CD4-positive, alpha-beta T cell treated with Interleukin-6 at 100 ng/mL for 8 hours (primary cell): ENCODE measurements around the gene TRAPPC2L.
"Not testable (repeated sequence)": the region's sequence is repeated elsewhere in the genome, so short reads cannot be mapped to it uniquely, and the experiment has no call there.

Experiments
- DNase-seq: peaks from one replicate; pipeline ENCODE4 v3.0.0-alpha.2; 2020; ENCODE audit warnings: mixed read lengths, low spot score

Gene TRAPPC2L

DNA sequence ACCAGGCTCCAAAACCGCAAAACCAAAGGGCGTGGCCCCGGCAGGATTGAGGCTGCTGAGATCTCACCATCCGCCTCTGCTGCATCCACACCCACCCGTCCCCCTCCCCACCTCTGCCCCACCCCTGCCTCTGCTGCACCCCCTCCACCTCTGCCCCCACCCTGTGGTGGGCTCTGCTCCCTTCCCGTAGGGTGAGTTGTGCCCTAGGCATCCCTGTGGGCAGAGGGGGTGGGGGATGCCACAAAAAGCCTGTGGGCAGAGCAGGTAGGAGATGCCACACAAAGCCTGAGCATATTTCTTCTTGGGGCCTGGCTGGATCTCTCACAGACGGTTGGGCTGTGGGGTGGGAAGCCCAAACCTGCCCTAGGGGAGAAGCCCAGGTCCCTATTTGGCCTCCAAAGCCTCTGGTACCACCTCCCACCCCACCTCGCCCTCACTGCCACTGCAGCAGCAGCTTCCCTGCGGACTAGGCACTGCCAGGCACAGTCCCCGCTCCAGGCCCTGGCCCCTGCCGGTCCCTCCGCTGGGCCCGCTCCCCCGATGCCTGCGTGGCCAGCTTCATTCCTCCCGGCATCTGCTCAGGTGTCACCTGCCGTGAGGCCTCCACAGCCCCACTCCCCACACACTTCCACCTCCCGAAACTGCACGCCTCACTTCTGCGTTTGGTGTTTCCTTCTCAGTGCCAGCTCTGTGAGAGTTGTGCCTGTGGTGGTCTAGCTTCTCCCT is 20.8 kb downstream of the TRAPPC2L start:
- DNase-seq: no peak

DNA sequence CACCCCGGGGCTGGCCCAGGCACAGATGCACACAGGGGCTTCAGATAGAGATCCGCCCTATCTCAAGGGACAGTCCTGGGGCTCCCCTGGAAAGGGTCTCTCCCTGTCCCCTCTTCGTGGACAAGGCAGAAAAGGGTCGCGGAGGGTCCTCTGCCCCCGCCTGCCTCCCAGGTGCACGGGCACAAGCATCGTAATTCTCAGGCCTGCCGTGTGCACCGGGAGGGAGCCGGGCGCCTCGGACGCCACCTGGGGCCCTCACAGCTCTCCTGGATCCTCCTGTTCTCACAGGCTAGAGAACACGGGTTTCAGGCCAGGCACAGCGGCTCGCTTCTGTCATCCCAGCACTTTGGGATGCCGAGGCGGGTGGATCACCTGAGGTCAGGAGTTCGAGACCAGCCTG is 21.4 kb downstream of the TRAPPC2L start:
- DNase-seq: no peak

DNA sequence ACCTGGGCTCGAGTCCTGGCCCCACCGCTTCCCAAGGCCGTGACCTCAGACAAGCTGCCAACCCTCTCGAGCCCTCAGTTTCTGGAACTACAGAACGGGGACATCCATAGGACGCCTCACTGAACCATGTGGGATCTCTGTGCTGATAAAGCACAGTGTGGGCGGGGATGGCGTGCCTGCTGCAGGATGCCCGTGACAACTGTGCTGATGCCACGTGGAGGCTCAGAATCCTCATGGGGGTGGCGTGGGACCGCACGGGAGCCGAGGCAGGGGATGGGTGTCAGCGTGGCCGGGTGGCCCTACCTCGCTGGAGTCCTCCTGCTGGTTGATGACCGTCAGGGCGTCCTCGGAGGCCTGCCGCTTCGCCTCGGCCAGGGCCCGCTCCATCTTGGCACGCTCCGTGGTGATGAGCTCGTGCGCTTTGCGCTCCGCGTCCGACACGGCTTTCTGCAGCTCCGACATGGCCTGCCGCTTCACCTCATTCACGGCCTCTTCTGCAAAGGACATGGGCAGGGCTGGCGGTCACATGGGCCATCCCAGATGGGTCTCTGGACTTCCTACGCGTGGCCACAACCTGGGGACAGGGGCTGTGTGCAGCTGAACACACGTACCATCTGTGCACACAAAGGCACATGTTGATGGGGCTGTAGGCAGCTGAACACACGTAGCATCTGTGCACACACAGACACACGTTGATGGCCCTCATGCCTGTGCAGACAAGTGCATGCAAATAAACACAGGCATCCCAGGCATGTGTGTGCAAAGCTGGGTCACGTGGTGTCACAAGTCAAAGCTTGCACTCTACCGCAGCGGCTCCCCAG is 22.2 kb downstream of the TRAPPC2L start:
- DNase-seq: no peak

DNA sequence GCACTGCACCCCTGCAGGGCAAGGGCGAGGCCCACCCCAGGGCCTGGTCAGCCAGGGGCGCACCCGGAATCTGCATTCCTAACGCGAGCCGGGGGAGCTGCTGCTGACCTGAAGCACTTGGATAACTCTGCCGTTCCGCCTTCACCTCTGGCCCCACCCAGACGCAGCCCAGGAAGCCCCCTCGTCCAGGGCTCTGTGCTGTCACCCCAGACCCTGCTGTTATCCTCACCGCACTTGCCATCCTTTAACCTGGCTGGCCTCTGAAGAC is 22.8 kb downstream of the TRAPPC2L start:
- no peak for DNase-seq

DNA sequence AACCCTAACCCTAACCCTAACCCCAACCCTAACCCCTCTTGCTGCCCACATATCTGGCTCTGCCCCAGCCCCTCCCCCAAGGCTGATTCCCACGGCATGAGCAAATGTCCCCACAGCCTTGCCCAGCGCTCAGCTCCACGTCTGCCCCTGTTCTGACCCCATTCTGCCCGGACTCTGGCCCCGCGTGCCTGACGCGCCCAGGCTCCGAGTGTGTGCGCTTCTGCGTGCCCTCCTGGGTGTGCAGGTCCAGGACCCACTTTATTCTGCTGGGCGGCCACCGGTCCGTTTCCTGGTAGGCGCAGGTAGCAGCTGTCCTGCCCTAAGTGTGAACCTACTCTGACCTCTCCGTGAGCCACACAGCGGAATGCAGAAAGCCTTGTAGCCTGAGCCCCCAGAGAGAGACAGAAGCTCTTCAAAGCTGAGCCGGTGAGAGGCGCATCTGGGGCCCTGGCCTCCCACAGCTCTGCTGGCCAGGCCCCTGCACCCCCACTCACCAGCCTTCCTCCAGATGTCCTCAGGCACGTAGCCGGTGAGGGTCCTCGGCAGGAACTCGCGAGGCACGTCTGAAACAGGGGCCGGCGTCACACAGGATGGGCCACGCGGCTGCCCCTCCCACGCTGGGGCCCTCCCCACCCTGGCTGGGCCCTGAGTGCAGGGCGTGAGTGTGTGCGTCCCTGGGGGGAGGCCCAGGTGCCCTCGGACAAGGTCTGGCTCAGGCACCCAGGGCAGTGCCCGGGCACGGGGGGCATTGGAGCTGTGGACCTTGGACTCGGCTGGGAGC is 23.5 kb downstream of the TRAPPC2L start:
- DNase-seq: no peak

DNA sequence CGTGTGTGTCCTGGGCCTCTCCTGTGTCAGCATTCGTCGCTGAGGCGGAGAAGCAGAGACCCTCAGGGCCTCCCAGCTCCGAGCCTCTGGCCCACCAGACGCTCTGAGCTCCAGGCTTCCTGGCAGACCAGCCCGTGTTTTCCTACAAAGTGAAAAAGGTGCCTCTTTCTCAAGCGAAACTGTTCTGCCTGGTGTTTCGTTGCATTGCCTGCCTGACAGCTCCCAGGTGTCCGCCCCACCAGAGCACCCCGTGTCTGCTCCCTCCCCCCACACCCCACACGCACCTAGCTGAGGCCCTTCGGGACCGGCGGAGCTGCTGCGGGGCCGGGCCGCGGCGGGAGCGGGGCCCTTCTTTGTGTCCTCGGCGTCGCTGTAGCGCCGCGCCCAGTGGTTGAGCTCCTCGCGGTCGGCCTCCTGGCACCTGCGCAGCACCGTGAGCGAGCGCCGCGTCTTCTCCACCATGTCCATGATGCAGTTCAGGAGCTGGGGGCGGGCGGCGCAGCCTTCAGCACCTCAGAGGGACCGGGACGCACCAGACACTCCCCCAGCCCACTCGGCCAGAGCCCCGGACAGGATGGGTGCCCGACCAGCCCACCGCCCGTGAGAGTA is 24.2 kb downstream of the TRAPPC2L start:
- no peak for DNase-seq

DNA sequence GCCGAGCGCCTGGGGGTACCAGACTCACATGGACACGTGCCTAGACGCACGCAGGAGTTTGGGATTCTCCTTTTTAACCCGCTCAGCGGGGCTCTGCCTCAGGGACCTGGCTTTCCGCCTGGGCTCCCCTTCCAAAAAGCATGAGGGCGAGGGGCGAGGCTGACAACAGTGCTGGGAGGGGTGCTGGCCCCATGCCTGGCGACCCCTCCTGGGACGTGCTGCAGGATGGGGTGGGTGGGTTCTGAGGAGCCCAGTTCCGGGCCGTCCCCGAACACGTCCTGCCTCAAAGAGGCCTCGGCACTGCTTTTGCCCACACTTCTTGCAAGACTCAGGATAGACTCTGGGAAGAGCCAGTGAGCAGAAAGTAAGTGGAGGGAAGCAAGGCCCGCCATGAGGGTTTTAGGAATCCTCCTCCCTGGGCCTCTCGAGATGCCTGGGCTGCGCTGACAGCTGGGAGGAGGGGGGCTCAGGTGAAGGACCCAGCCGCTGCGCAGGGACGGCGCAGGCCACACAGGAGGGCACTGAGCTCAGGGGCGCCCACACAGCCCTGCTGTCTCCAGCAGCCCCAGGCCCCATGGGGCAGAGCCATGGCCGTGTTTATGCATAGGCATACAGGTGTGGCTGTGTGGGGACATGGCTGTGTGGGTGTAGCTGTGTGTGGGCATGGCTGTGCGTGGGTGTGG is 24.9 kb downstream of the TRAPPC2L start:
- no peak for DNase-seq

DNA sequence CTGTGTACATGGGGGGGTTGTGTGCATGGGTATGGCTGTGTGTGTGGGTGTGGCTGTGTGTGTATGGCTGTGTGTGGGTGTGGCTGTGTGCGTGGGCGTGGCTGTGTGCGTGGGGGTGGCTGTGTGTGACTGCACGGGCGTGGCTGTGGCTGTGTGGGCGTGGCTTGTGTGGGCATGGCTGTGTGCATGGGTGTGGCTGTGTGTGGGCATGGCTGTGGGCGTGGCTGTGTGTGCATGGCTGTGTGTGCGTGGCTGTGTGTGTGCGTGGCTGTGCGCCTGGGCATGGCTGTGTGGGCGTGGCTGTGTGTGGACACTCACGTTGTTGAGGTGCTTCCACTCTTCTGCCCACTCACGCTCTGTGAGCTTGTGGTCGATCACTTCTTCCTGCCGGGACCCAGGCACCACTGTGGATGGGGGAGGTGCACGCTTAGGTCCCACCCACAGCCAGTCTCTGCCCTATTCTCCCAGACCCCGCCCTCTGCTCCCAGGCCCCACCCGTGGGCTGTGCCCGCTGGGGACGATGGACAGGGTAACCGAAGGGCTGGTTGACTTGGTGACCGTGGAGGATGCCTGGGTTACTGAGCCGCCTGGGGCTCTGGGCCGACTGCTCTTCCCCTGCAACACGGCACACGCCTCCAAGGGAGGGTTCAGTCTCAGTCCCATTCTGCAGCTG is 25.6 kb downstream of the TRAPPC2L start:
- DNase-seq: no peak

DNA sequence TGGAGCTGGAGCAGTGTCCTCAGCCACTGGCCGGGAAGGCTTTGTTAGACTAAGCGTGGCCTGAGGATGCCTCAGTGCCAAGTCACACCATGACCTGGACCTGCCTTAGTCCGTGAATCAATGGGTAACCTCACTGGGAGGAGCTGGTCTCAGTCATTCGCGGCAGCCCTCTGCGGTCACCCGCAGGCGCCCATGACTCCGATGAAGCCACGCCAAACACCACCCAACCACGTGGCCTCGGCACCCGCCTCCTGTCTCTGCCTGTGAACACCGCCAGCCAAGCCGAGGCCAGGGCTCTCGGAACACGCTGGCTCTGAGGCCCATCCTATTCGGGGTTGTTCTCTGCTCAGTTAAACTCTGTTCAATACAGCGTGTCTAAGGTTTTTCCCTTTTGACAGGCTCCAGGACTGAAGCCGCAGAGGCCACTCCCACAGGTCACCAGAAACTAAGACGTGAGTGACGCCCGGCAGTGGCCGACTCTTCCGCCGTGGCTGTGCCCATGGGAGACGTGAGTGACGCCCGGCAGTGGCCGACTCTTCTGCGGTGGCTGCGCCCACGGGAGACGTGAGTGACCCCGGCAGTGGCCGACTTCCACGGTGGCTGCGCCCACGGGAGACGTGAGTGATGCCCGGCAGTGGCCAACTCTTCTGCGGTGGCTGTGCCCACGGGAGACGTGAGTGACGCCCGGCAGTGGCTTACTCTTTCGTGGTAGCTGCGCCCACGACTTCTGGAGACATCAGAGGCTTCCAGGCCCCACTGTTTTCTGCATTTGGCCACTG is 26.4 kb downstream of the TRAPPC2L start:
- DNase-seq: no peak

DNA sequence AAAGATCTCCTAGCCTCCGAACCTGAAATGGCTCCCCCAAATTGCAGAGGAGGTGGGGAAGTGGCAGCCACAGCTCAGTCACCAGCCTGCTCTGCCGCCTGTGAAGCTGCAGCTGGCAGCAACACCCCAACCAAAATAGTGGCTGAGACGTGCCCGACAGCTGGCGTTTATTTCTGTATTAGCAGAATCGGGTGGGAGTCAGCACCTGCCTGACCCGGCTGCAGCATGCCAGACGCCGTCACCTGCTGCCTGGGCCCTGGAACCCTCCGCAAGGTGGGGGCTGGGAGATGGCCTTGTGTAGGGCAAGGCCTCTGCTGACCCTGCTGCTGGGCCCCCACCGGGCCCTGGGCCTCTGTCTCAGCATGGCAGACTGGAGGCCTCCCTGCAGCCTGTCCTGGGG is 27.0 kb downstream of the TRAPPC2L start:
- no peak for DNase-seq

DNA sequence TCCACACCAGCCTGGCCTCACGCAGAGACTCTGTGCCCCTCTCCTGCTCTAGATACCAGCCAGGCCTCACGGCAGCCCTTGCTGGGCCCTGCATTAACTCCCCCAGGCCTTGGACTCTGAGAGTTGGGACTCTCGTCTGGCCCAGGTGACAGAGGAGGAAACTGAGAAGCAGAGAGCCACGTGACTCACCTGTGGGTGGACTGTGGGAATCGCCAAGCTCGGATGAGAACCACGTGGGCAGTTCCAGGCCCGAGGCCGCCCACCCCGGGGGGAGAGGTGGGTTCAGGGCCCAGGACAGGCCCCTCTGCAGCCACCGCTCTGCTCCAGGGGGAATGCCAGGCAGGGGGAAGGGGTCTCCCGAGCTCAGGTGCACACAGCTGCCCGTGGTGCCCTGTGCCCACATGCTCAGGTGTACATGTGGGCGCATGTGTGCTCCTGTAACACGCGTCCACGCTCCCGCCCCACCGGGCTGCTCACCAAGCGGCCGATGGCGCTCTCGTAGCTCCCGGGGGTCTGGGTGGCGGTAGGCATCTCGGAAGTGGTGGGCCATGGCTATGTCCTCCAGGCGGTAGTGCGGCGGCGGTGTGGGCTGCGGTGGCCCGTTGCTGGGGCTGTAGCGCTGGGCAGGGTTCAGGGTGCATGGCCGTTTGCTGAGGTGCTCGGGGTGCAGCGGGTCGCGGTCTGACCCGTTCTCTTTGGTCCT is 27.8 kb downstream of the TRAPPC2L start:
- no peak for DNase-seq

DNA sequence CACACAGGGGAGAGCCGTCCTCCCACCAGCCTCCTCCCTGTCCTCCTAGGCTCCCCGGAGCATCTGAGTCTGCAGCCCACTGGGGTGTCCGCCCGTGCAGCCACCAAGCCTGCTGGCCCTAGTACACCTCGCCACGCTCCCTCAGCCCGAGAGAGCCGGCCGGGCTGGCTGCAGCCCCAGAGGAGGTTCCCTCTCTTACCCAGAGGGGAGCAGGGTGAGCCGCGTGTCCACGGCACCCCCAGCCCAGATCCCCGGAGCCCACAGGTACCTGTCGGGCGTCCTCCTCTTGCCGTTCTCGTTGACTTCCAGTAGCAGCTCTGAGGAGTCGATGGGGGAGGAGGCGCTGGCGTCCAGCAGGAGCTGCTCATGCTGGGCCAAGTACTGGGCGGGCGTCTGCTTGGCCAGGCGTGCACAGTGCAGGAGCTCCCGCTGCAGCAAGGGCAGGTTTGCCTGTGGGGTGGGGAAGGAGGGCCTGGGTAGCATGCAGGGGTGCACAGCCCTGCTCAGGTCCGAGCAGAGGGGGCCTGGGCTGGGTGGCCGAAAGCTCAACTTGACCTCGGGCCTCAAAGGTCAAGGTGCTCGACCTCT is 28.9 kb downstream of the TRAPPC2L start:
- no peak for DNase-seq

DNA sequence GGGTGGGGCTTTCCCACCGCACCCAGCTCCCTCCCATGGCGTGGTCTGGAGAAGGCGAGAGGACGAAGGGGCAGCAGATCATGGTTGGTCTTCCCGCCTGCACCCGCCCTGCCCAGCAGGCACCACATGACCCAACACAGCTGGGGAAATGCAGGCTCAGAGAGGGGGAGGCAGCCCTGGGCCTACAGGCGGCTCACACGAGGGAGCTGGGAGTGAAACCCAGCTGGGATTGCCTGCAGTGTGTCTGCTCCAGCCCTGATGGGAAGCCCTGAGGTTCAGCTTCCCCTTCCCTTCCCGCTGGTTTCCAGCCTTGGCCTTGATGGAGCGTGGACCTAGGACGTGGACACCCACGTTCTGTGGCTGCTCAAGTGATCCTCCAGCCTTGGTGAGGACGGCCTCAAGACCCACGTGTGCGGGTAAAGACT is 29.5 kb downstream of the TRAPPC2L start:
- no peak for DNase-seq

DNA sequence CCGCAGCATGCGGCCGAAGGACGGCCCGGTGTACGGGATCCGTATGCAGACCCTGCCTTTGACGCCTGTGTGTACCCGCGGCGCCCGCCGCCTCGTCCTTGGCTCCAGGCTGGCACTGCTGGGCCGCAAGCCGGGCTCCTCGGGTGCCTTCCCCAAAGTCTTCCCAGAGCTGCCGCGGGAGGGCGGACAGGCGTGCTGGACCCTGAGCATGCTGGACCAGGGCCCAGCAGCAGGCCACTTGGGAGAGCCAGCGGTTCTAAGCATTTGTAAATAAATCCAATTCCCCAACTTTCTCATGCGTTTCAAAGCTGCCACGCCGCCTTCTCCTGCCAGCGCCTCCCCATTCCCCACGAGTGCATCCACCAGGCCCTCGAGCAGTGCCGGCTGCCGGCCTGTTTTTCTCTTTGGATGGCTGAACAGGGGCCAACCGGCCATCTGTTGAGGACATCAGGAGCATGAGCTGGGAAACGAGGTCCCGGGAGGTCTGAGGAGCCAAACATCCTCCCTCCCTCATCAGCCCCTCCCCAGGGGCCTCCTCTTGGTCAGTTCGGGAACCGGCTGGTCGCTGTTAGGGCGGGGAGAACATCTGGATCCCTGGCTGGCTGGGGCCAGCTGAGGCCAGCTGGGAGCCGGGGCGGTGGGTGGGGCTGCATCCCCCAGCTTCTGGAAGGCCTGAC is 30.1 kb downstream of the TRAPPC2L start:
- DNase-seq: no peak

DNA sequence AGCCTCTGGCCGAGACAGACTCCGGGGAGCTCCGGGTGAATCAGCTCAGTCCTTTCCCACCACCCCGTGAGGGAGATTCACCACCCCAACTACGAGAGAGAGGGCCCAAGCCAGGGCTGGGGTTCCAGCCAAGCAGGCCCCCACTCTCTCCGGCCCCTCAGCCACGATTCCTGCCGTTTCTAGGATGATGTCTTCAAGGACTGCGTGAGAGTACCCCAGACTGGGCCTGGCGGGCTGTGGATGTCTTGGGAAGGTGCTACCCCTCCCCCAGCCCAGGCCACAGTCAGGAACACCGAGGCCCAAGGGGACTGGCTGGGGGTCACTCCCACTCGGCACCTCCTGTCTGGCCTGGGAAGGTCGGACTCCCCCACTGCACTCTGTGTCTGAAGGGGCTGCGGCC is 31.1 kb downstream of the TRAPPC2L start:
- no peak for DNase-seq

DNA sequence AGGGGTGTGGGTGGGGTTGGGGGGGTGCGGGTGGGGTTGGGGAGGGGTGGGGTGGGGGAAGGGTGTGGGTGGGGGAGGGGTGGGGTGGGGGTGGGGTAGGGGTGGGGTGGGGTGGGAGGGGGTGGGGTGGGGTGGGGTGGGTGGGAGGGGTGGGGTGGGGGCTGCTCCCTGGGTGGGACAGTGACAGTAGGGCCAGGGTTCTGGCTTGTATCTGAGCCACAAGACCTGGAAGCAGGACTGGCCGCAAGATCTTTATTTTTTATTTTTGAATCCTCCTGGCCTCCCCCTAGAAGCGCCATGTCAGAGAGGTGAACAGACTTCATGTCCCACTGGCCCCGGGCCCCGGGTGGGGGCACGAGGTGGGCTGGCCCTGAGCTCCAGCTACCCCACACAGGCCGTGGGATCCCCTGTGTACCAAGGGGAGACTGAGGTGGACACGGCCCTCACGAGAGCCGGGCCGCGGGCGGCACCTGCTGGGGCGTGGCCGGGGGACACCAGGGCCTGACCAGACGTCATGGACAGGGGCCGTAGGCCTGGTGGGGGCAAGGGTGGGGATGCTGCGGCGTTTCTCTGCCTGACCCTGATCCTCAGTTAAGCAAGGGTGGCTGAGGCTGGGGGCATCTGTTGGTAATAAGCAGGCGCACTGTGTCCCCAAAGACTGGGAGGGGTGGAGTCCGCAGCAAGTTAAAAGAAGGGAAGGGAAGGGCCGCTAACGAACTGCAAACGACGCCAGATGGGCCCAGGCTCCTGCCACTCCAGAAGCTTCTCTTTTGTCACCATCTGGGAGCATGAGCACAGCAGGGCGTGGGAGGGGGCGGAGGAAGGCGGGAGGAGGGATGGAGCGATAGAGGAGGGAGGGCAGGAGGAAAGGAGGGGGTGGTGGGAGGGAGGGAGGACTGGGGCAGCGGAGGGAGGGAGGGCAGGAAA is 31.8 kb downstream of the TRAPPC2L start:
- DNase-seq: no peak

DNA sequence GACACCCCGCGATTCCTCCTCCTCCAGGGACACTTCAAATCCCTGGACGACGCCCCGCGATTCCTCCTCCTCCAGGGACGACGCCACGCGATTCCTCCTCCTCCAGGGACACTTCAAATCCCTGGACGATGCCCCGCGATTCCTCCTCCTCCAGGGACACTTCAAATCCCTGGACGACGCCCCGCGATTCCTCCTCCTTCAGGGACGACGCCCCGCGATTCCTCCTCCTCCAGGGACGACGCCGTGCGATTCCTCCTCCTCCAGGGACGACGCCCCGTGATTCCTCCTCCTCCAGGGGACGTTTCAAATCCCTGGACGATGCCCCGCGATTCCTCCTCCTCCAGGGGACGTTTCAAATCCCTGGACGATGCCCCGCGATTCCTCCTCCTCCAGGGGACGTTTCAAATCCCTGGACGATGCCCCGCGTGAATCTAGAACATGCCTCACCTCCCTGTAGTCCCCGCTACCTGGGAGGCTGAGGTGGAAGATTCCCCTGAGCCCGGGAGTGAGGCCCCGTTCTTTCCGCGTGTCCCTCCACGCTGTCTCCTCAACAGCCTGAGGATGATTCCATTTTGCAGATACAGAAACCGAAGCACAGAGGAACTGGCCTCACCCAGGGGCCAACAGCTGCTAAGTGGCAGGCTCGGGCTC is 32.9 kb downstream of the TRAPPC2L start:
- not testable (repeated sequence) for DNase-seq
